PC-3 (cell line): ENCODE results near the gene BRIP1.
"Not testable (repeated sequence)": the region's sequence is repeated elsewhere in the genome, so short reads cannot be mapped to it uniquely, and the experiment has no call there.

Experiments
- CTCF ChIP-seq: fragments of 300-600 bp; sonication (generic); conservative IDR thresholded peaks from 2 replicates; pipeline ENCODE4 v1.5.1; 2017; ENCODE audit warnings: antibody characterized with exemption, low read depth, mild to moderate bottlenecking, low read length
- EZH2 ChIP-seq: fragments of 300-600 bp; sonication (generic); IDR thresholded peaks from one replicate; pipeline ENCODE4 v1.6.1; 2017; ENCODE audit warnings: antibody characterized with exemption, mild to moderate bottlenecking, low read length; ENCODE audit not compliant: unreplicated experiment
- EZH2phosphoT487 ChIP-seq: fragments of 300-600 bp; sonication (generic); IDR thresholded peaks from 2 replicates; pipeline ENCODE4 v1.6.1; 2018; ENCODE audit warnings: mild to moderate bottlenecking, antibody characterized with exemption, low read length, borderline replicate concordance

GRCh38 chr17:61673019-61673897 lies 190.1 kb downstream of the BRIP1 start:
- TF ChIP-seq CTCF, EZH2, EZH2phosphoT487: not testable (repeated sequence)
